ENCODE measurements around the gene DDX23. TPM values are rescaled to one million over a fixed set of nuclear protein-coding genes. Genes with fewer than 3 reads are reported as not detected.

The DDX23 gene
- total RNA-seq: 10 to 100 TPM; 44.9 to 85.0 (median 62.0) TPM

DNA sequence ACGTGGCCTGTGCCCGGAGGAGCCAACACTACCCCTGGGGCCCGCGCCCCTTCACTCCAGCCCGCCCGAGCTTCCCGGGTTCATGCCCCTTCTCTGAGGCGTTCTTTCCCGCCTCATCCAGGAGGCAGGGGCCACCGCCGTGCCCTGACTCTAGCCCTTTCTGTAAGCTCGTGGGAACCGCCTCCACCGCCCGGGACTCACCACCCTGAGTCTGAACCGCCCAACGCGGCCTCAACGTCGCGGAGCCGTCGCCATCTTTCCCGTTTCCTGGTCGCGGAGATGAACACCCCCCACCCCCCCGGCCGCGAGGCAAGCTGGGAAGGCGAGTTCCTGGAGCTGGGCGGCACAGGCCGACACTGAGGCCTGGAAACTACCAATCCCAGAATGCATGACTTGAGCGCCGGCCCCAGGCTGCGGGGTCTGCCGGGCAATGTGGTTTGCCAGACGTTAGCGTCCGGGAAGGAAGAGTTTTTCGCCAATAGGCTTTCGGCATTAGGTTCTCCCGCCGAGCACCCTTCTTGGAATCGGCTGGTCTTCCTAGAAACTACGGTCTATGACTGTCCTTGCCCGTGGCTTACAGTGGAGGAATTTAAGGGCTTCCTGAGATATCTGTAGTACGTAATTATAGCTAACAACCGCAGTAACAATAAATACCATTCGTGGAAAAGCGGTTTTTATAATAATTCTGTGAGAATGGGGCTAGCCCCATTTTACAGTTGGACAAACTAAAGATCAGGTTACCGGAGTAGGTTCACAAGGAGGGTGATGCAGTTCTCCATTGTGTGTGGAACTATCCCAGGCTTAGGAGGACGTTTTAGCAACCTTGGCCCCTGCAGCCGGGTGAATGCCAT is at the start of gene DDX23:
TSS of gene DDX23 (minus strand) at position 281 of the 851 bp plus-strand sequence. CDS start 6,381 bp downstream, outside the sequence.
- peak; percentile 99 for ATAC-seq (ENCODE audit: low FRiP score)
- TF ChIP-seq, protein P1, sequence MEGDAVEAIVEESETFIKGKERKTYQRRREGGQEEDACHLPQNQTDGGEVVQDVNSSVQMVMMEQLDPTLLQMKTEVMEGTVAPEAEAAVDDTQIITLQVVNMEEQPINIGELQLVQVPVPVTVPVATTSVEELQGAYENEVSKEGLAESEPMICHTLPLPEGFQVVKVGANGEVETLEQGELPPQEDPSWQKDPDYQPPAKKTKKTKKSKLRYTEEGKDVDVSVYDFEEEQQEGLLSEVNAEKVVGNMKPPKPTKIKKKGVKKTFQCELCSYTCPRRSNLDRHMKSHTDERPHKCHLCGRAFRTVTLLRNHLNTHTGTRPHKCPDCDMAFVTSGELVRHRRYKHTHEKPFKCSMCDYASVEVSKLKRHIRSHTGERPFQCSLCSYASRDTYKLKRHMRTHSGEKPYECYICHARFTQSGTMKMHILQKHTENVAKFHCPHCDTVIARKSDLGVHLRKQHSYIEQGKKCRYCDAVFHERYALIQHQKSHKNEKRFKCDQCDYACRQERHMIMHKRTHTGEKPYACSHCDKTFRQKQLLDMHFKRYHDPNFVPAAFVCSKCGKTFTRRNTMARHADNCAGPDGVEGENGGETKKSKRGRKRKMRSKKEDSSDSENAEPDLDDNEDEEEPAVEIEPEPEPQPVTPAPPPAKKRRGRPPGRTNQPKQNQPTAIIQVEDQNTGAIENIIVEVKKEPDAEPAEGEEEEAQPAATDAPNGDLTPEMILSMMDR (IDR thresholded peaks at IDR 0.05): no peak
- peak; percentile 67 for DNase-seq (ENCODE audit: low spot score)

DNA sequence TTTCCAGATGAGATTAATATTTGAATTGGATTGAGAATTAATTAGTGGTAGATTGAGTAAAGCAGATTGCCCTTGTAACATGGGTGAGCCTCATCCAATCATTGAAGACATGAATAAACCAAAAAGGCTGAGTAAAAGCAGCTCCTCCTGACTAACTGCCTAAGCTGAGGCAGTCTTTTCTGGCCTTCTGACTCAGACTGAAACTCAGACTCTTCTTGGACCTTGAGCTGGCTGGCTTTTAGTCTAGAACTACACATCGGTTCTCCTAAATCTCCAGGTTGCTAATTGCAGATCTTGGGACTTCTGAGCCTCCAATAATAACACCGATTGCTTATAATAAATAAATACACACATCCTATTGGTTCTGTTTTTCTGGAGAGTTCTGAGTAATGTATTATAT is 49.3 kb upstream of the DDX23 start:
- ATAC-seq (ENCODE audit: low FRiP score) (no peak), DNase-seq (ENCODE audit: low spot score) (no peak)

DNA sequence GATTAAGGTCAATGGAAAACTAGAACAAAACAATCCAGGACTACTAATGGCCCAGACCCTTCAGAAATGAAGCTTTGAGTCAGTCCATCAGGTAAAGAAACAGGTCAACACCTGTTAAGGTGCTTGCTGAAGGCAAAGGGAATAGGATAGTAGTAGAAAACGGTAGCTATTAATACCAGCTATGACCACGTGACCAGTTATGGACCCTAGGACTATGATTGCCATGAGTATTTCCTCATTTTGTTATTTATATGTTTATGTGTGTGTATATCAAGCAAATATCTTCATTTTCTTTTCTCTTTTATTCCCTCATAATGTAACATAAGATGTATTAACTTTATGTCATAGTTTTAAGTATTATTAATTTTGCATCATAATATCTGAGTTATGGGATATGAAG is 47.7 kb upstream of the DDX23 start:
- ATAC-seq (ENCODE audit: low FRiP score) (no peak), DNase-seq (ENCODE audit: low spot score) (no peak)
- TF ChIP-seq, protein P1 (IDR thresholded peaks at IDR 0.05): no peak

More for the DNA sequence above, 49.3 kb upstream of the DDX23 start:
- TF ChIP-seq, protein P1 (IDR thresholded peaks at IDR 0.05): no peak

DNA sequence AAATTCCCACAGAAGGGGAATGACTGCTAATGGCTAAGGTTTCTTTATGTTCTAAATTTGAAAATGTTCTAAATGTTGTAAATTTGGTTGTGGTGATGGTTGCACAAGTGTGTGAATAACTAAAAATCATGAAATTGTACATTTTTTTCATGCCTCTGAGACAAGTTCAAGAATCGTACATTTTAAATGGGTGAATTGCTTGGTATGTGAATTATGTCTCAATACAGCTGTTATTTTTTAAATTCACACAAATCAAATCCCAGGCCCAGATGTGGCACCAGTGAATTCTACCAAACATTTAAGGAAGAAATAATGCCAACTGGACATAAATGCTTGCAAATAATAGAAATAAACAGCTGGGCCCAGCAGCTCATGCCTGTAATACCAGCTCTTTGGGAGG is 42.3 kb upstream of the DDX23 start:
- DNase-seq (ENCODE audit: low spot score) (no peak), ATAC-seq (ENCODE audit: low FRiP score) (no peak)
- TF ChIP-seq, protein P1 (IDR thresholded peaks at IDR 0.05): no peak

DNA sequence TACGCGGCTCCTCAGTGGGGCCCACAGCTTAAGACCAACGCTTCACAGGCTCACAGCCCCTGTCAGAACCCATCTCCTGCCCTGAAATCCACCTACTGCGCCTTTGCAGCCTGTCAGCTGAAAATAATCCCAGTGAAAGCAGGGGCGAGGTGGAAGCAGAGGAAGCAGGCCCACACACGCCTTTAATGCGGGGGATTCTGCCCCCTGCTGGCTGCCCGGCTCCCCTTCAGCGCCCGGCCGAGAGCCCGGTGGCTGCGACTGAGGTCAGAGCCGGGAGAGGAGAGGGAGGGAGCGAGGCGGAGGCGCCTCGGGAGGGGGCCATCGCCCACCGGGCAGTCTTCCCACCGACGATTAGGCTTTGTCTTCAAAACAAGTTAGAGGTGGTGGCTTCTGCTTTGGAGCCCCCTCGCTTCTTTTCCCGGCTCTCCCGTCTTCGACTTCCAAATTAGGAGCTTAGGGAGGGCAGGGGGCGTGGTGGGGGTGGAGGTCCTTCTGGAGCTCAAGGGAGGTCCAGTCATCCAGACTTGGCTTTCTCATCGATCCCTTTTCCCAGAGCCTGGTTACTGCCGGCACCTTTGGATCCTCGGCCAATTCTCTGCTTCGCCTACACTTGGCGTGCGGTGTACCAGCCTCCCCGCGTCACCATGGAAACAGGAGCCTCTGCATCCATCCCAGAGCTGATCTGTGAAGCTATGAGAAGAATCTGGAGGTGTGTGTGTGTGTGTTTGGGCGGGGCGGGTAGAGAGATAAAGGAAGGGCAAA is 38.9 kb upstream of the DDX23 start:
- DNase-seq (ENCODE audit: low spot score): peak; percentile 75
- TF ChIP-seq, protein P1 (IDR thresholded peaks at IDR 0.05): peak in 2 of 3 donors; percentile 40 to 69
- peak; percentile 96 for ATAC-seq (ENCODE audit: low FRiP score)

DNA sequence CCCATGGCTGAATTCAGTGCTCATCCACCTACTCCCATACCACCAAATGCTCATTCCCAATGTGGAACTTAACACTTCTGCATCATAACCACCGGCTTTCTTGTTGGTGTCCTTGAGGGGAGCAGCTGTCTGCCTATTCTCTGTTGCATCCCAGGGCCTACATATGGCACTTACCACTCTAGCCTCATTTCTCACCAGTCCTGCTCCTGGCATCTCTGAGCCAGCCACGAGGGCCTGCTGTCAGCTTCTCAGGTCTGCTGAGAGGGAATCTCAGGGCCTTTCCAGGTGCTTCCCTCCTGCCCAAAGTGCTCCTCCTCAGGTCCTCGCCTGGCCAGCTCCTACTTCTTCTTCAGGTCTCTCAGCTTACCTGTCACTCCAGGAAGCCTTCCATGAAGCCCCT is 37.7 kb upstream of the DDX23 start:
- TF ChIP-seq, protein P1 (IDR thresholded peaks at IDR 0.05): no peak
- ATAC-seq (ENCODE audit: low FRiP score) (no peak), DNase-seq (ENCODE audit: low spot score) (no peak)

Data from omental fat pad (tissue), 4 donors.